Measurements from ENCODE around the gene ATM. TPM values are rescaled to one million over a fixed set of nuclear protein-coding genes. Genes with fewer than 3 reads are reported as not detected.

Gene ATM
- total and polyA plus RNA-seq, 2 donors (not counting 1 experiment from before 2014, with no cell fraction given) = 111 to 446 TPM

- H3K9me3 Mint-ChIP-seq (ENCODE audit: insufficient read depth) = no peaks in the 10 kb centered on the region
- H3K4me3 Mint-ChIP-seq = no peak overlapping the region
- Histone ChIP-seq H3K27ac (ENCODE audit: low read length in 2 of 2) (no peak overlapping the region), H3K36me3 (replicated peaks in 1 of 2; ENCODE audit: control extremely low read depth in 1 of 2, control insufficient read depth in 1 of 2, extremely low read depth in 1 of 2, insufficient read depth in 2 of 2, low read length in 1 of 2) (peaks cover 18 to 43% of the 10 kb centered on the region in 2 experiments), H3K79me2 (ENCODE audit: control insufficient read depth, insufficient read depth, low read length) (no peaks in the 10 kb centered on the region), H3K4me2 (replicated peaks; ENCODE audit: low read depth, low read length, poor library complexity, severe bottlenecking) (no peak overlapping the region), H3K9ac (ENCODE audit: low read length) (no peak overlapping the region), H3K4me3 (ENCODE audit: control extremely low read depth in 1 of 5, extremely low read depth in 1 of 5, insufficient read depth in 1 of 5, low read depth in 2 of 5, low read length in 4 of 5) (no peak overlapping the region), H2AFZ (ENCODE audit: insufficient read depth, low read depth, low read length, poor library complexity, severe bottlenecking) (no peak overlapping the region), H3K27me3 (replicated peaks in 1 of 4; ENCODE audit: control extremely low read depth in 1 of 4, control insufficient read depth in 3 of 4, insufficient read depth in 4 of 4, low read length in 3 of 4) (no peaks in the 10 kb centered on the region), H3K9me3 (ENCODE audit: control extremely low read depth in 1 of 3, control insufficient read depth in 2 of 3, insufficient read depth in 1 of 3, low read length in 2 of 3) (no peaks in the 10 kb centered on the region), H3K4me1 (ENCODE audit: control insufficient read depth in 2 of 2, insufficient read depth in 2 of 2, low read length in 2 of 2) (no peaks in the 10 kb centered on the region), H4K20me1 (ENCODE audit: control insufficient read depth, insufficient read depth, low read length, poor library complexity, severe bottlenecking) (no peaks in the 10 kb centered on the region)
- DNase-seq = no peak
- intact Hi-C loops (cut with micrococcal nuclease) = loop anchor here (10.0 kb wide), 1 partner anchor 299 kb away; no protein-coding TSS in a partner anchor
- ChIA-PET POLR2A (no interaction called here), CTCF (interaction anchor here (2.3 kb wide), 1 partner anchor 303 kb away, joined by 5 read pairs; no protein-coding TSS in a partner anchor)
- TF ChIP-seq EZH2 (IDR thresholded peaks at IDR 0.05; ENCODE audit: borderline replicate concordance, insufficient read depth, low read depth, low read length, poor library complexity, severe bottlenecking) = no peak
- TF ChIP-seq, protein P1, sequence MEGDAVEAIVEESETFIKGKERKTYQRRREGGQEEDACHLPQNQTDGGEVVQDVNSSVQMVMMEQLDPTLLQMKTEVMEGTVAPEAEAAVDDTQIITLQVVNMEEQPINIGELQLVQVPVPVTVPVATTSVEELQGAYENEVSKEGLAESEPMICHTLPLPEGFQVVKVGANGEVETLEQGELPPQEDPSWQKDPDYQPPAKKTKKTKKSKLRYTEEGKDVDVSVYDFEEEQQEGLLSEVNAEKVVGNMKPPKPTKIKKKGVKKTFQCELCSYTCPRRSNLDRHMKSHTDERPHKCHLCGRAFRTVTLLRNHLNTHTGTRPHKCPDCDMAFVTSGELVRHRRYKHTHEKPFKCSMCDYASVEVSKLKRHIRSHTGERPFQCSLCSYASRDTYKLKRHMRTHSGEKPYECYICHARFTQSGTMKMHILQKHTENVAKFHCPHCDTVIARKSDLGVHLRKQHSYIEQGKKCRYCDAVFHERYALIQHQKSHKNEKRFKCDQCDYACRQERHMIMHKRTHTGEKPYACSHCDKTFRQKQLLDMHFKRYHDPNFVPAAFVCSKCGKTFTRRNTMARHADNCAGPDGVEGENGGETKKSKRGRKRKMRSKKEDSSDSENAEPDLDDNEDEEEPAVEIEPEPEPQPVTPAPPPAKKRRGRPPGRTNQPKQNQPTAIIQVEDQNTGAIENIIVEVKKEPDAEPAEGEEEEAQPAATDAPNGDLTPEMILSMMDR (IDR thresholded peaks at IDR 0.05) = no peak
- no peak overlapping the region for H3K27ac Mint-ChIP-seq
- no peaks in the 10 kb centered on the region for H3K27me3 Mint-ChIP-seq
- H3K4me1 Mint-ChIP-seq = no peaks in the 10 kb centered on the region
- no peak for ATAC-seq (ENCODE audit: low read depth)
- WGBS (ENCODE audit: insufficient coverage) = 100% methylated on average over 3 of the region's 4 CpGs
Observed at GRCh38 chr11:108345767-108346166, 122.9 kb downstream of the ATM start.

GRCh38 chr11:108346451-108346850 lies 123.6 kb downstream of the ATM start:
- Mint-ChIP-seq H3K27me3 (no peaks in the 10 kb centered on the region), H3K4me1 (no peaks in the 10 kb centered on the region), H3K9me3 (ENCODE audit: insufficient read depth) (no peaks in the 10 kb centered on the region), H3K4me3 (no peak overlapping the region), H3K27ac (no peak overlapping the region)
- Histone ChIP-seq H3K27ac (ENCODE audit: low read length in 2 of 2) (no peak overlapping the region), H3K9me3 (ENCODE audit: control extremely low read depth in 1 of 3, control insufficient read depth in 2 of 3, insufficient read depth in 1 of 3, low read length in 2 of 3) (no peaks in the 10 kb centered on the region), H3K4me3 (ENCODE audit: control extremely low read depth in 1 of 5, extremely low read depth in 1 of 5, insufficient read depth in 1 of 5, low read depth in 2 of 5, low read length in 4 of 5) (no peak overlapping the region), H3K36me3 (replicated peaks in 1 of 2; ENCODE audit: control extremely low read depth in 1 of 2, control insufficient read depth in 1 of 2, extremely low read depth in 1 of 2, insufficient read depth in 2 of 2, low read length in 1 of 2) (peaks cover 18 to 49% of the 10 kb centered on the region in 2 experiments), H3K79me2 (ENCODE audit: control insufficient read depth, insufficient read depth, low read length) (no peaks in the 10 kb centered on the region), H3K4me1 (ENCODE audit: control insufficient read depth in 2 of 2, insufficient read depth in 2 of 2, low read length in 2 of 2) (no peaks in the 10 kb centered on the region), H3K27me3 (replicated peaks in 1 of 4; ENCODE audit: control extremely low read depth in 1 of 4, control insufficient read depth in 3 of 4, insufficient read depth in 4 of 4, low read length in 3 of 4) (no peaks in the 10 kb centered on the region), H3K4me2 (replicated peaks; ENCODE audit: low read depth, low read length, poor library complexity, severe bottlenecking) (no peak overlapping the region), H4K20me1 (ENCODE audit: control insufficient read depth, insufficient read depth, low read length, poor library complexity, severe bottlenecking) (no peaks in the 10 kb centered on the region), H2AFZ (ENCODE audit: insufficient read depth, low read depth, low read length, poor library complexity, severe bottlenecking) (no peak overlapping the region), H3K9ac (ENCODE audit: low read length) (no peak overlapping the region)
- ChIA-PET CTCF (no interaction called here), POLR2A (no interaction called here)
- ATAC-seq (ENCODE audit: low read depth) (no peak), DNase-seq (no peak)
- no peak for TF ChIP-seq EZH2 (IDR thresholded peaks at IDR 0.05; ENCODE audit: borderline replicate concordance, insufficient read depth, low read depth, low read length, poor library complexity, severe bottlenecking)
- TF ChIP-seq, protein P1 (IDR thresholded peaks at IDR 0.05) = no peak
- intact Hi-C loops (cut with micrococcal nuclease) = loop anchor here (10.0 kb wide), 1 partner anchor 298 kb away; no protein-coding TSS in a partner anchor
